MM.1S (cell line): ENCODE measurements around the gene KRTAP9-7.
A peak's percentile ranks its signal among the peaks of the same experiment; 100 is the strongest.

Source experiments
- DNase-seq: peaks from one replicate; pipeline ENCODE4 v3.0.0-alpha.2; 2015
- H2AFZ ChIP-seq: fragments of 300-600 bp; sonication (generic); 2 replicates; pipeline ENCODE4 v1.6.0; 2016; ENCODE audit warnings: antibody characterized with exemption, low read length
- H3F3A ChIP-seq: fragments of 300-600 bp; sonication (generic); 2 replicates; pipeline ENCODE4 v1.6.1; 2016; ENCODE audit warnings: mild to moderate bottlenecking, antibody characterized with exemption, low read length, moderate library complexity, mixed read lengths; ENCODE audit not compliant: insufficient read depth
- H3K27ac ChIP-seq: fragments of 300-600 bp; sonication (generic); 2 replicates; pipeline ENCODE4 v1.5.1; 2016; ENCODE audit warnings: mild to moderate bottlenecking, low read length
- H3K27me3 ChIP-seq: fragments of 300-600 bp; sonication (generic); replicated peaks from 2 replicates; pipeline ENCODE4 v1.6.0; 2016; ENCODE audit warnings: low read length; ENCODE audit not compliant: insufficient read depth
- H3K36me3 ChIP-seq: fragments of 300-600 bp; sonication (generic); replicated peaks from 2 replicates; pipeline ENCODE4 v1.6.1; 2016; ENCODE audit warnings: mild to moderate bottlenecking, low read length, mixed read lengths; ENCODE audit not compliant: insufficient read depth
- H3K4me1 ChIP-seq: fragments of 300-600 bp; sonication (generic); 2 replicates; pipeline ENCODE4 v1.6.1; 2016; ENCODE audit warnings: low read length, mixed read lengths
- H3K4me2 ChIP-seq: fragments of 300-600 bp; sonication (generic); 2 replicates; pipeline ENCODE4 v1.6.0; 2016; ENCODE audit warnings: low read depth, low read length
- H3K4me3 ChIP-seq: fragments of 300-600 bp; sonication (generic); 2 replicates; pipeline ENCODE4 v1.5.1; 2016; ENCODE audit warnings: low read length, mixed read lengths
- H3K79me2 ChIP-seq: fragments of 300-600 bp; sonication (generic); 2 replicates; pipeline ENCODE4 v1.6.1; 2016; ENCODE audit warnings: mixed run types, low read length, mixed read lengths
- H3K9ac ChIP-seq: fragments of 300-600 bp; sonication (generic); 2 replicates; pipeline ENCODE4 v1.6.1; 2016; ENCODE audit warnings: low read length, mixed read lengths
- H3K9me2 ChIP-seq: fragments of 300-600 bp; sonication (generic); replicated peaks from 2 replicates; pipeline ENCODE4 v1.6.1; 2016; ENCODE audit warnings: mild to moderate bottlenecking, low read length, mixed read lengths; ENCODE audit not compliant: insufficient read depth
- H3K9me3 ChIP-seq: fragments of 300-600 bp; sonication (generic); replicated peaks from 2 replicates; pipeline ENCODE4 v1.6.1; 2016; ENCODE audit warnings: mild to moderate bottlenecking, low read length, mixed read lengths; ENCODE audit not compliant: insufficient read depth
- H4K20me1 ChIP-seq: fragments of 300-600 bp; sonication (generic); 2 replicates; pipeline ENCODE4 v1.6.1; 2016; ENCODE audit warnings: mild to moderate bottlenecking, low read length, moderate library complexity, mixed read lengths; ENCODE audit not compliant: insufficient read depth
- EZH2 ChIP-seq: fragments of 300-600 bp; sonication (generic); optimal IDR thresholded peaks from 2 replicates; pipeline ENCODE3; 2017; ENCODE audit warnings: low read depth, mild to moderate bottlenecking, antibody characterized with exemption, low read length, mixed read lengths
- EZH2phosphoT487 ChIP-seq: fragments of 300-600 bp; sonication (generic); IDR thresholded peaks from 2 replicates; pipeline ENCODE4 v1.6.1; 2018; ENCODE audit warnings: antibody characterized with exemption, low read length
- TF ChIP-seq, protein P1 (sequence below): fragments of 300-600 bp; sonication (generic); IDR thresholded peaks from 2 replicates; pipeline ENCODE4 v1.5.1; 2016; ENCODE audit warnings: antibody characterized with exemption, low read length, mixed read lengths

The KRTAP9-7 gene

DNA sequence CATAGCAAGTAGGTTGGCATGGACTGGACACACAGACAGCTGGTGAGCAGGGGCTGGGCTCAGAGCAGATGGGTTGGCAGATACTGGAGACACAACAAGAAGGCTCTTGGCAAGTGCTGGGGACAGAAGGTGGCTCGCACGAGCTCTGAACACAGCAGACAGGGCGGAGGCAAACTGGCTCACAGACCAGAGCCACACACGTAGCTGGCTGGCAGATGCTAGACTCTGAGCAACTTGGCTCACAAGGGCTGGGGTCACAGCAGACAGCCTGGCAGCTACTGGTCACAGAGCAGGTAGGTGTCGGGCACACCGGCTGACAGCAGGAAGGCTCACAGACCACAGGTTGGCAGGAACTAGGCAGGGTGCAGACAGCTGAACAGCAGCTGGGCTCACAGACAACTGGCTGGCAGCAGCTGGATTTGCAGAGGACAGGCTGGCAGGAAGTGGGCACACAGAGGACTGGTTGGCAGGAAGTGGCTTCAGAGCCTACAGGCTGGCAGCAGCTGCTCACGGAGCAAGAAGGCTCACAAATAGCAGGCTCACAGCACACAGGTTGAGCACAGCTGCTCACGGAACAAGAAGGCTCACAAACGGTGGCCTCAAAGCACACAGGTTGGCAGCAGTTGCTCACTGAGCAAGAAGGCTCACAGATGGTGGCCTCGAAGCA lies 32.9 kb downstream of the KRTAP9-7 start:
- H3K9ac ChIP-seq = peak overlapping the region; percentile 64
- H3F3A ChIP-seq = peaks cover 17% of the 10 kb centered on the region
- H3K36me3 ChIP-seq = no peaks in the 10 kb centered on the region
- no peaks in the 10 kb centered on the region for H3K27me3 ChIP-seq
- H3K9me2 ChIP-seq = no peaks in the 10 kb centered on the region
- H3K4me2 ChIP-seq = peak overlapping the region; percentile 94
- peaks cover 16% of the 10 kb centered on the region for H3K4me1 ChIP-seq
- no peak for TF ChIP-seq EZH2phosphoT487
- no peak for TF ChIP-seq EZH2
- TF ChIP-seq, protein P1, sequence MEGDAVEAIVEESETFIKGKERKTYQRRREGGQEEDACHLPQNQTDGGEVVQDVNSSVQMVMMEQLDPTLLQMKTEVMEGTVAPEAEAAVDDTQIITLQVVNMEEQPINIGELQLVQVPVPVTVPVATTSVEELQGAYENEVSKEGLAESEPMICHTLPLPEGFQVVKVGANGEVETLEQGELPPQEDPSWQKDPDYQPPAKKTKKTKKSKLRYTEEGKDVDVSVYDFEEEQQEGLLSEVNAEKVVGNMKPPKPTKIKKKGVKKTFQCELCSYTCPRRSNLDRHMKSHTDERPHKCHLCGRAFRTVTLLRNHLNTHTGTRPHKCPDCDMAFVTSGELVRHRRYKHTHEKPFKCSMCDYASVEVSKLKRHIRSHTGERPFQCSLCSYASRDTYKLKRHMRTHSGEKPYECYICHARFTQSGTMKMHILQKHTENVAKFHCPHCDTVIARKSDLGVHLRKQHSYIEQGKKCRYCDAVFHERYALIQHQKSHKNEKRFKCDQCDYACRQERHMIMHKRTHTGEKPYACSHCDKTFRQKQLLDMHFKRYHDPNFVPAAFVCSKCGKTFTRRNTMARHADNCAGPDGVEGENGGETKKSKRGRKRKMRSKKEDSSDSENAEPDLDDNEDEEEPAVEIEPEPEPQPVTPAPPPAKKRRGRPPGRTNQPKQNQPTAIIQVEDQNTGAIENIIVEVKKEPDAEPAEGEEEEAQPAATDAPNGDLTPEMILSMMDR = no peak
- no peaks in the 10 kb centered on the region for H3K9me3 ChIP-seq
- DNase-seq = peak; percentile 96
- peak overlapping the region; percentile 45 for H3K4me3 ChIP-seq
- H2AFZ ChIP-seq = peak overlapping the region; percentile 86
- H3K27ac ChIP-seq = peak overlapping the region; percentile 93
- H4K20me1 ChIP-seq = no peaks in the 10 kb centered on the region
- no peaks in the 10 kb centered on the region for H3K79me2 ChIP-seq

DNA sequence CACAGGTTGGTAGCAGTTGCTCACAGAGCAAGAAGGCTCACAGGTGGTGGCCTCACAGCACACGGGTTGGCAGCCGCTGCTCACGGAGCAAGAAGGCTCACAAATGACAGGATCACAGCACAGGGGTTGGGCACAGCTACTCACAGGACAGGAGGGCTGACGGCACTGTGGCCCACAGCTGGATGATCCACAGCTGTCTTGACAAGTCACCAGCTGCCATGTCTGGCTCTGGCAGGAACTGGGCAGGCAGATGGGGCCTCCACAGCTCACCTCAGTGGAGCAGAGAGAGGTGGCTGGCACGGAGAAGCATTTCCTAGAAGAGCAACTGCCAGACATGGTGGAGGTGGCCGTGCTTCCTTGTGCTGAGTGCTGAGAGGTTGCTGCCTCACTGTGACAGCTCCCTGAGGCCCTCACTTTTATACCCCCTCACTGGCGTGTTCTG lies 33.4 kb downstream of the KRTAP9-7 start, which contains the start of gene KRTAP16-1:
TSS of gene KRTAP16-1 (minus strand) at position 392 of the 442 bp plus-strand sequence. CDS start at position 336, 56 bp downstream.
- DNase-seq = no peak
- H3K4me3 ChIP-seq = peak within 1 kb of the TSS; percentile 45
- no peaks in the 10 kb centered on the region for H3K36me3 ChIP-seq
- no peaks in the 10 kb centered on the region for H3K9me3 ChIP-seq
- no peaks in the 10 kb centered on the region for H3K9me2 ChIP-seq
- no peaks in the 10 kb centered on the region for H3K79me2 ChIP-seq
- H3K27me3 ChIP-seq = no peaks in the 10 kb centered on the region
- H3K4me2 ChIP-seq = peak within 1 kb of the TSS; percentile 94
- no peaks in the 10 kb centered on the region for H4K20me1 ChIP-seq
- peak within 1 kb of the TSS; percentile 93 for H3K27ac ChIP-seq
- no peak for TF ChIP-seq EZH2
- H2AFZ ChIP-seq = peak within 1 kb of the TSS; percentile 86
- peaks cover 16% of the 10 kb centered on the region for H3K4me1 ChIP-seq
- H3F3A ChIP-seq = peaks cover 17% of the 10 kb centered on the region
- peak within 1 kb of the TSS; percentile 64 for H3K9ac ChIP-seq

DNA sequence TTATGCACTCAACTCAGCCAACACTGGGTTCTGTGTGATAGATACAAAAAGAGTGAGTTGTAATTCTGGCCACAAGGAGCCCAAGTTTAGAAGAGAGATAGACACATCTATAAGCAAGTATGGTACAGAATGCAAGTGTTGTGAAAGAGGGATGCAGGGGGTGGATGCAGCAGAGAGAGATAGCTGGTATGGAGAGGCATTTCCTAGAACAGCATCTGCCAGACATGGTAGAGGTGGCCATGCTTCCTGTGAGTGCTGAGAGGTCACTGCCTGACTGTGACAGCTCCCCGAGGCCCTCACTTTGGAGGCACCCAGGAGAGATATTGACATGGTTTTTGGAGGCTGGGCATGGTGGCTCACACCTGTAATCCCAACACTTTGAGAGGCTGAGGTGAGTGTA lies 35.6 kb downstream of the KRTAP9-7 start:
- Histone ChIP-seq H3K27me3 (no peaks in the 10 kb centered on the region), H3K9ac (no peak overlapping the region), H3K4me2 (no peak overlapping the region), H3K9me2 (no peaks in the 10 kb centered on the region), H3K79me2 (no peaks in the 10 kb centered on the region), H3K4me3 (no peak overlapping the region), H2AFZ (no peak overlapping the region), H4K20me1 (no peaks in the 10 kb centered on the region), H3K4me1 (peaks cover 16% of the 10 kb centered on the region), H3K36me3 (no peaks in the 10 kb centered on the region), H3K9me3 (no peaks in the 10 kb centered on the region), H3F3A (peaks cover 17% of the 10 kb centered on the region), H3K27ac (no peak overlapping the region)
- TF ChIP-seq, protein P1 = no peak
- no peak for TF ChIP-seq EZH2
- no peak for TF ChIP-seq EZH2phosphoT487
- no peak for DNase-seq

DNA sequence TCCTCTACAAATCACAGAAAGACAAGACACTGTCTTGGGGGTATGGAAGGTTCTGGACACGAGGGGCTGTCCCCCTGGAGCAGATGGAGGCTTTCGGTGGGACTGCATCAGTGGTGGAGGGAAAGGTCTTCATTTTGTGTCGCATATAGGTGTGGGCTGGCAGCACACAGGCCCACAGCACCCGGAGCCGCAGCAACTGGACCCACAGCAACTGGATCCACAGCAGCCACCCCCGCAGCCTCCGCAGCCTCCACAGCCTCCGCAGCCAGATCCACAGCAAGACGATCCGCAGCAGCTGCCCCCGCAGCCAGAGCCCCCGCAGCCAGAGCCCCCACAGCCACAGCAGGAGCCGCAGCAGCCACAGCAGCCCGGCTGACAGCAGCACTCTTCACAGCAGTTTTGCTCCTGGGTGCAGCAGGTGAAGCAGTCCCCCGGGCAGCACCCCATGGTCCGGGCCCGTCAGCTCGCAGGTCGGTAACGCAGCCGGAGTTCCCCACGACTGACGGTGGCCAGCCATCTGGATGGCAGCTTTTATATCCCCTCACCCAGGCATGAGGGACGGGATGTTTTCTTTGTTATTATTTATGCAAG lies 39.8 kb downstream of the KRTAP9-7 start, which contains the start of gene KRTAP17-1:
TSS of gene KRTAP17-1 (minus strand) at position 507 of the 591 bp plus-strand sequence. CDS start at position 447, 60 bp downstream.
- H3K27me3 ChIP-seq = no peaks in the 10 kb centered on the region
- no peak within 1 kb of the TSS for H3K4me3 ChIP-seq
- H4K20me1 ChIP-seq = no peaks in the 10 kb centered on the region
- no peaks in the 10 kb centered on the region for H3K79me2 ChIP-seq
- H3F3A ChIP-seq = no peaks in the 10 kb centered on the region
- no peaks in the 10 kb centered on the region for H3K9me2 ChIP-seq
- TF ChIP-seq, protein P1 = no peak
- TF ChIP-seq EZH2 = no peak
- TF ChIP-seq EZH2phosphoT487 = no peak
- H3K9ac ChIP-seq = no peak within 1 kb of the TSS
- H3K27ac ChIP-seq = no peak within 1 kb of the TSS
- no peak for DNase-seq
- no peak within 1 kb of the TSS for H3K4me2 ChIP-seq
- H2AFZ ChIP-seq = no peak within 1 kb of the TSS
- no peaks in the 10 kb centered on the region for H3K9me3 ChIP-seq
- H3K36me3 ChIP-seq = no peaks in the 10 kb centered on the region
- no peaks in the 10 kb centered on the region for H3K4me1 ChIP-seq
